Testis (tissue), 2 donors: Measurements from ENCODE around the gene DYNLRB2.

Source experiments
- POLR2A ChIP-seq: fragments of 450-650 bp; IDR thresholded peaks from one replicate; pipeline ENCODE4 v1.6.1; 2017; ENCODE audit warnings: antibody characterized with exemption, mild to moderate bottlenecking, moderate library complexity
- TF ChIP-seq, protein P1 (sequence below), 3 experiments: fragments of 450-650 bp in 2 of 3; fragments of 200-600 bp in 1 of 3; sonication (generic) in 1 of 3; IDR thresholded peaks; one replicate each; pipeline ENCODE4 v1.5.1; 2016 to 2019; ENCODE audit warnings: antibody characterized with exemption in 3 of 3, mild to moderate bottlenecking in 2 of 3, moderate library complexity in 1 of 3

- no peak for TF ChIP-seq POLR2A
- TF ChIP-seq, protein P1, sequence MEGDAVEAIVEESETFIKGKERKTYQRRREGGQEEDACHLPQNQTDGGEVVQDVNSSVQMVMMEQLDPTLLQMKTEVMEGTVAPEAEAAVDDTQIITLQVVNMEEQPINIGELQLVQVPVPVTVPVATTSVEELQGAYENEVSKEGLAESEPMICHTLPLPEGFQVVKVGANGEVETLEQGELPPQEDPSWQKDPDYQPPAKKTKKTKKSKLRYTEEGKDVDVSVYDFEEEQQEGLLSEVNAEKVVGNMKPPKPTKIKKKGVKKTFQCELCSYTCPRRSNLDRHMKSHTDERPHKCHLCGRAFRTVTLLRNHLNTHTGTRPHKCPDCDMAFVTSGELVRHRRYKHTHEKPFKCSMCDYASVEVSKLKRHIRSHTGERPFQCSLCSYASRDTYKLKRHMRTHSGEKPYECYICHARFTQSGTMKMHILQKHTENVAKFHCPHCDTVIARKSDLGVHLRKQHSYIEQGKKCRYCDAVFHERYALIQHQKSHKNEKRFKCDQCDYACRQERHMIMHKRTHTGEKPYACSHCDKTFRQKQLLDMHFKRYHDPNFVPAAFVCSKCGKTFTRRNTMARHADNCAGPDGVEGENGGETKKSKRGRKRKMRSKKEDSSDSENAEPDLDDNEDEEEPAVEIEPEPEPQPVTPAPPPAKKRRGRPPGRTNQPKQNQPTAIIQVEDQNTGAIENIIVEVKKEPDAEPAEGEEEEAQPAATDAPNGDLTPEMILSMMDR (IDR thresholded peaks at IDR 0.05): no peak
Observed at GRCh38 chr16:80585764-80586163, 45.0 kb downstream of the DYNLRB2 start.
